ENCODE data around the gene PWWP2B.

PWWP2B gene

DNA sequence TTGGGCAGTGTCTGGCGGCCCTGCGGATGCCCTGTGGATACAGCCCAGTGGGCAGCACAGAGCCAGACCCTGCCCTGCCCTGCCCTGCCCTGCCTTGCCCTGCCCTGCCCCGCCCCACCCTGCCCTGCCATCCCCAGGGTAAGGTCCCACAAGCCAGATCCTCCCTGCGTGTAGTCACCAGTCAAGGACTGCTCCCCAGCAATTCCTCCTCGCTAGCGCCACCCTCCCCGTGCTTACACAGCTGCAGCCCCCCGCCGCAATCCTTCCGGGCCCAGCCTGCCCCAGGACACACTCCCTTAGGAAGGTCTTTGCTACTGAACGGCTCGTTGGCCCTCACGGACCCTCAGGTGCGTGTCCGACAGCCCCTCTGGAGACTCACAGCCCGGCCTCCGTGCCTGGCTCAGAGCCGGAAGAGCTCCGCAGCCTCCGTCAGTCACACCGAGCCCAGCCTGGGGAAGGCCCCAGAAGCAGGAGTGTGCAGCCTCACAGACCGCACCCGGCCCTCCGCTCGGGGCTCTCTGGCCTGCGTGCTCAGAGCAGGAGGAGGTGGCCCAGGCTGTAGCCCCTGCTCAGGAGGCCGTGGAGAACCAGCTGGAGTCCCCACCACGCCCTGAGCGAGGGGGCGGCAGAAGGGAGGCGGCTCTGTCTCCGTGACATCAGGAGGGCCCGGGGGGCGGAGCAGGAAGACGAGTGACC is 68.3 kb downstream of the PWWP2B start:
- Mint-ChIP-seq H3K36me3 (ENCODE audit: low read depth) (no peaks in the 10 kb centered on the region), H3K4me3 (no peak overlapping the region), H3K27me3 (peaks cover 2% of the 10 kb centered on the region), H3K9me3 (no peaks in the 10 kb centered on the region), H3K27ac (no peak overlapping the region), H3K4me1 (peaks cover 10% of the 10 kb centered on the region)
- no peak for ATAC-seq
- DNase-seq = no peak

DNA sequence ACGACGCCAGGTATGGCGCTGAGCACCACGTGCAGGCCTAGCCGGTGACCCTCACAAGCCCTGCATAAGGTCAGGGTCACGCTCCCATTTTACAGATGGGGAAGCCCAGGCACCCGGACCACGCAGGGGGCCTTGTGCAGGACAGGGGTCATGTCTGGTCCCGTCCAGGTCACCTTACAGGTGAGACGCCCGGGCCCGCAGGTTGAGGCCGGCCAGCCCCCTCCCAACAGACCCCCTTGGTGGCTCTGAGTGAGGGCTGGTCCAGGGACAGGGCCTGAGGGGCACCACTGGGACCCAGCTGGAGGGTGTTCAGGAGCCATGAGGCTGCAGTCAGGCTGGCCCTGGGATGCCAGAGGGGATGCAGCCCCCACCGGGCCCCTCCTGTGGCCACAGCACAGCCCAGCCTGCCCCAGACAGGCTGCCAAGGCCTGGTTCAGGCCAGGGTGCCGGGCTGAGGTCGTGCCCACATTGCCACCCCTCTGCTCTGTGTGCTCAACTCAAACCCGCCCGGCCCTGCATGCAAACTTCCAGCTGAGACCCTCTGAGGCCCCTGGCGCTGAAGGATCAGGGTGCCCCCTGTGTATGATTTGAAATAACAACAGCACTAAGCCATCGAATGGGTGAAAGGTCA is 69.0 kb downstream of the PWWP2B start:
- no peak overlapping the region for H3K4me3 Mint-ChIP-seq
- H3K9me3 Mint-ChIP-seq = no peaks in the 10 kb centered on the region
- H3K36me3 Mint-ChIP-seq (ENCODE audit: low read depth) = peaks cover 2% of the 10 kb centered on the region
- peaks cover 5% of the 10 kb centered on the region for H3K27me3 Mint-ChIP-seq
- DNase-seq = no peak
- no peak for ATAC-seq
- H3K27ac Mint-ChIP-seq = no peak overlapping the region
- peaks cover 16% of the 10 kb centered on the region for H3K4me1 Mint-ChIP-seq

- Mint-ChIP-seq H3K4me3 (no peak overlapping the region), H3K4me1 (peaks cover 20% of the 10 kb centered on the region)
- no peak for ATAC-seq
These were observed 69.8 kb downstream of the PWWP2B start for GRCh38 chr10:132466520-132467463.

More at GRCh38 chr10:132466520-132467463, 69.8 kb downstream of the PWWP2B start:
- DNase-seq = no peak
- peaks cover 2% of the 10 kb centered on the region for H3K36me3 Mint-ChIP-seq (ENCODE audit: low read depth)
- peaks cover 5% of the 10 kb centered on the region for H3K27me3 Mint-ChIP-seq
- no peak overlapping the region for H3K27ac Mint-ChIP-seq
- H3K9me3 Mint-ChIP-seq = no peaks in the 10 kb centered on the region

Data from activated naive CD8-positive, alpha-beta T cell treated with anti-CD3 and anti-CD28 coated beads, Interleukin-2, amount 50 U/mL, for 24 hours (primary cell).